Superior temporal gyrus (tissue), 1 donor: Measurements from ENCODE around the gene NFATC2.
"Not testable (repeated sequence)": the region's sequence is repeated elsewhere in the genome, so short reads cannot be mapped to it uniquely, and the experiment has no call there.

Experiments used
- DNase-seq: peaks from one replicate; pipeline ENCODE4 v3.0.0-alpha.2; 2016; ENCODE audit errors: extremely low spot score

NFATC2 gene

GRCh38 chr20:51540074-51540473 lies 2.4 kb downstream of the NFATC2 start:
- DNase-seq, result not testable (repeated sequence)

GRCh38 chr20:51536116-51537069 lies 6.1 kb downstream of the NFATC2 start:
- DNase-seq, result no peak

- no peak for DNase-seq
These were observed 6.8 kb downstream of the NFATC2 start for GRCh38 chr20:51535674-51536073.

- peak; percentile 19 for DNase-seq
These were observed 7.5 kb downstream of the NFATC2 start for GRCh38 chr20:51535075-51535386.

- no peak for DNase-seq
These were observed 9.0 kb downstream of the NFATC2 start for GRCh38 chr20:51533291-51534172.

- DNase-seq, result no peak
These were observed 9.8 kb downstream of the NFATC2 start for GRCh38 chr20:51532577-51533191.

GRCh38 chr20:51531712-51532456 lies 10.6 kb downstream of the NFATC2 start:
- DNase-seq, result no peak

GRCh38 chr20:51531141-51531710 lies 11.3 kb downstream of the NFATC2 start:
- DNase-seq, result no peak

- DNase-seq, result no peak
These were observed 12.8 kb downstream of the NFATC2 start for GRCh38 chr20:51529758-51530157.

- no peak for DNase-seq
These were observed 13.3 kb downstream of the NFATC2 start for GRCh38 chr20:51529081-51529681.

- no peak for DNase-seq
These were observed 14.1 kb downstream of the NFATC2 start for GRCh38 chr20:51528263-51529027.

- DNase-seq, result no peak
These were observed 15.8 kb downstream of the NFATC2 start for GRCh38 chr20:51526754-51527153.

- DNase-seq, result no peak
These were observed 16.4 kb downstream of the NFATC2 start for GRCh38 chr20:51526106-51526470.

GRCh38 chr20:51525241-51526105 lies 17.0 kb downstream of the NFATC2 start:
- no peak for DNase-seq

- no peak for DNase-seq
These were observed 19.1 kb downstream of the NFATC2 start for GRCh38 chr20:51523276-51524013.

GRCh38 chr20:51522207-51522606 lies 20.3 kb downstream of the NFATC2 start:
- DNase-seq, result no peak

- no peak for DNase-seq
These were observed 24.7 kb downstream of the NFATC2 start for GRCh38 chr20:51517839-51518238.

GRCh38 chr20:51516855-51517254 lies 25.7 kb downstream of the NFATC2 start:
- no peak for DNase-seq
